LHCN-M2 (cell line): ENCODE data around the gene GSE1. TPM values are rescaled to one million over a fixed set of nuclear protein-coding genes. Genes with fewer than 3 reads are reported as not detected.

Experiments
- DNase-seq: peaks from one replicate; pipeline ENCODE4 v3.0.0-alpha.2; 2012; ENCODE audit warnings: low read depth
- total RNA-seq: library from RNA; depleted of rRNA; stranded (reverse); fragments of >200 nt; gene quantifications from 2 replicates; pipeline ENCODE4 v1.2.3, GENCODE V29; 2014

GSE1 gene
- total RNA-seq, 1 experiment from 2014 or later, result 10.9 TPM

DNA sequence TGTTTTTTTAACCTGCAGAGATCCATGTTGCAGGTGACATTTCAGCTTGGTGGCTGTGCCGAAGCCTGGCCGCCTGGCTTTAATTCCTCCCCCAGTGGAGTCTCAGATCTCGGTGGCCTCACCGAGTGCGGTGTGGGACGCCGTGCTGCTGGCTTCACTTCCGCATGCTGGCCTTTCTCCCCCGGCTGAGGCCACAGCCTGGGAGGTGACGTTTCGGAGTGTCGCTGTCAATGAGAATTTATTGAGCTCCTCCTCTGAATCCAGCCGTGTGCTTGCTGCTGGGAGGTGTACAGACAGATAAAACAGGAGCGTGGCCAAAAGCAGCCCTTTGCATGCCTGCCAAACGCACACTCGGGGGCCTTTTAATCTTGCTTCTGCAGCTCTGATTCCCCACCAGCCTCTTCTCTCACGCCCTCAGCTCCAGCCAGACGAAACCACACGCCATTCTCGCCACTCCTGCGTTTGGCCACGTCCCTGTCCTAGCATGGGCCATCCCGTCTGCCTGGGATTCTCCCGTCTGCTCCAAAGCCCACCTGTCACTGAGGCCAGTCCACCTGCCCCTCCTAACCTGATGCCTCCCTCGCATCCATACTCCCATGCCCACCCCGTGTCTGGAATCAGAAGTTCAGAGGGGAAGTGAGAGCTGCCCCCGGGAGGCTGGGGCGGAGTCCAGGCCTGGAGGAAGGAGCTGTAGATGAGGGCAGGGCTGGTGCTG, 3.6 kb downstream of the GSE1 start:
- DNase-seq, result no peak

DNA sequence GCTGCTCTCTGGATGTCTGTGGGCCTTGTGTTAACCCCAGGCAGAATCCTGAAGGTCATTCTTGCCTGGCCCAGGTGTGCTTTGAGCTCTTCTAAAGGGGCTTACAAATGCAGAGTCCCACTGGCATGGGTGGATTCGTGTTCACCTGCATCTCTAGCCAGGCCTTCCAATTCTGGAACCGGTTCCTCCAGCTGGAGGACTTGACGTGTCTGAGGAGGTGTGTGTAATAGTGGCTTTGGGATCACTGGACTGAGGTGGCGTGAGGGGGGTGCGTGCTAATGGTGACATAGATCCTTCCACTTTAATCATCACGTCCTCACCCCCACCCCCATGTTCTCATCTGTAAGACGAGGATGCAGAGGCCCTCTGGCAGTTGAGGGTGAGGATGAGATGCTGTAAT, 4.8 kb downstream of the GSE1 start:
- no peak for DNase-seq

DNA sequence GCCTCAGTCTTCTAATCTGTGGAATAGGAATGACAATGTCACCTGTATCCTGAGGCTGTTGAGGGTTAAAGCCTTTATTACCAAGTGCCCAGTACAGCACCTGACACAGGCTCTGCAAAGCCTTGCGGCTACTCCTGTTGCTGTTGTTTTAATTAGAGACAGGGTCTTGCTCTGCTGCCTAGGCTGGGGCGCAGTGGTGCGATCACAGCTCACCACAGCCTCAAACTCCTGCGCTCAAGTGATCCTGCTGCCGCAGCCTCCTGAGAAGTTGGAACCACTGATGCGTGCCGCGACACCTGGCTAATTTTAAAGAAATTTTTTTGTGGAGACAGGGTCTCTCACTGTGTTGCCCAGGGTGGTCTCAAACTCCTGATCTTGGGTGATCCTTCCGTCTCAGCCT, 5.4 kb downstream of the GSE1 start:
- no peak for DNase-seq

DNA sequence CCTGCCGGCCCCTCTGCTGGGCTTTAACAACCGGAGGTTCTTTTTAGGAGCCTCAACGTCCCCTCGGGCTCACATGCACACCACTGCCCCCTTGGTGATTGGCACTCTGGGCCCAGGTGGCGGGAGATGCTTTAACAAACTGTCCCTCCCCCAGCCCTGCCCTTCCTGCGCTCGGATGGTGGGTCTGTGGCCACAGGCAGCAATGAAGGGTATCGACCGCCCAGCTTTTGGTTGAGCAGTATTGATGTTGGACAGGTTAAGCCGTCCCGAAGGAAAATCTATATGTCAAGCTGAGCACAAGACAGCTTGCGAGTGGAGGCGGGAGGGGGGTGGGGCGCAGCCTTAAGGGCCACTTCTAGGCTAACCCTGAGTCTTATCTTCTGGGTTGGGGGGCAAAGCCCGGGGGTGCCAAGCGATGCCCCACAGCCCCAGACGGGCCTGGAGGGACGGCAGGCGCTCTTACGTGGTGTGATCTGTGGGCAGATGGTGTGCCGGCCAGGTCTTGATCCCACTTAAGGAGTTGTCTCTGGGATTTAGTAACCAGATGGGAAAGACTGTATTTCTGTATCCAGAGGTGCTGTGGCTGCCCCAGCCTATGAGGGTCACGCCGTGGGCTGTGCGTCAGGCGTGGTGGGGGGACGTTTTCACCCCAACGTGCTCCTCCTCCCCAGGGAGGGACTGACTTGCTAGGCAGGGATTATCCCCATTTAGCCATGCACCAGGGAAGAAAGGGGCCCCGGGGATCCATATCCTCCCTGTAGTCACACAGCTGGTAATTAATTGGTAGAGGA, 6.2 kb downstream of the GSE1 start:
- DNase-seq, result no peak

DNA sequence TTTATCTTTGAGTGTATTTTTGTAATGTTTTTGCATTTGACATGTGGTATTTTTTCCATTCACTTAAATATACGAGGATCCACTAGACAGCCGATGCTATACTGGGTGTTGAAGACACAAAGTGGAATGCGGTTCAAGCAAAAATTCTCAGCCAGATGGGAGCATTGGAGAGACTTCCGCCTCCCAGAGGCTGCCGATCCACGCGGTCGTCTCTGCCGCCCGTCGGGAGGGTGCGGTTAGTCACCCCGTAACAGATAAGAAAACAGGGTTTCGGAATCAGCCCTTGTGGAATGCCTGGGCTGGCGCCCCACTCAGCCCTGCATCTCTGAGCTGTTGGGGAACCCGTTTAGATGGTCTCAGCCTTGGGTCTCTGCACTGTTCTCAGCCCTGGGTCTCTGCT, 7.3 kb downstream of the GSE1 start:
- no peak for DNase-seq

DNA sequence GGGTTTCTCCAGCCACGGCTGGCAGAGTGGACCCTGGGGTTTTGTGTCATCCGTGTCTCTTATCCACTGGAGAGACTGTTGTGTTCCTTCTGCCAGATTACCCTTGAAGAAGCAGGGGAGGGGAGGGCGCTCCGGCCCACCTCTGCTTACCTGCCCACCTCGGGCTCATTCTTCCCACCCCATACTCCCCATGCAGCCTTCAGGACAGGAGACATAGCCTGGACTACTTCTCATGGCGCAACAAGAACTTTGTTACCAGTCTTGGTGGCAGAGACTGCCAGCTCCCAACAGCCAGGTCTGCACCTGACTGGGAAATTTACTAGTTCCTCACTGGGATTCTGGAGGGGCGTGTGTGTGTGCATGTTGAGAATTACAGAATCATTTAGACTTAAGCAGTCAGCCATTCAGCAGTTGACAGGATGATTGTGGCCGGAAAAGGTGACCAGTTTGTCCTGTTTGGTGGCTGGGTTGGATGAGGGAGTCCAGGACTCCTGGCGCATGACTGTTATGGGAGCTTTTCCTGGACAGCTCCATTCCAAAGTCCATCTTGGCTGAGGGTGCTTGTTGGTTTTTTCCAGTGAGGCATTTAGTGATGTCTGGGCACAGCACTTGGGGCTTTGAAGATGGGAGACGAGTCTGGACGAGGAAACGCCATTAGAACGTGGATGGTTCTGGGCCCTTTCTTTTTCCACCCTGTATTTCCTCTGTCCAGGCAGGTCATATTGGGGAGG, 8.7 kb downstream of the GSE1 start:
- DNase-seq, result no peak

DNA sequence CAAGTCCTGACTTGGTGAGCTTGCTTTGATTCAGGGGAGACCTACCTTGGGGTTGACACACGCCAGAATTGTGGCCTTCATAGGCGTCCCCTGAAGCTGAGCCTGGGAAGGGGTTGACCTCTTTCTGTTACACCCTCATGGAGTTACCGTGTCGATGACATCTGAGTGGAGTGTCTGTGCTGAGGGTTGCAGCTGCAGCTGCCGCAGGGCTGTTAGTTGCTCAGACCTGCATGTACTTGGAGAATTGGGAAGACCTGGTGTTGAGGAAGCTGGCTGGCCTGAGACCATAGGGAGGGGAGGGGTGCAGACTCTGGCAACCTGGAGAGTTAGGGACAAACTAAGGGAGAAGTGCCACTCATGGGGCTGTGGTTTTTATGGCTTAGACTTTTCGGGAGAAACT, 9.6 kb downstream of the GSE1 start:
- DNase-seq, result no peak

DNA sequence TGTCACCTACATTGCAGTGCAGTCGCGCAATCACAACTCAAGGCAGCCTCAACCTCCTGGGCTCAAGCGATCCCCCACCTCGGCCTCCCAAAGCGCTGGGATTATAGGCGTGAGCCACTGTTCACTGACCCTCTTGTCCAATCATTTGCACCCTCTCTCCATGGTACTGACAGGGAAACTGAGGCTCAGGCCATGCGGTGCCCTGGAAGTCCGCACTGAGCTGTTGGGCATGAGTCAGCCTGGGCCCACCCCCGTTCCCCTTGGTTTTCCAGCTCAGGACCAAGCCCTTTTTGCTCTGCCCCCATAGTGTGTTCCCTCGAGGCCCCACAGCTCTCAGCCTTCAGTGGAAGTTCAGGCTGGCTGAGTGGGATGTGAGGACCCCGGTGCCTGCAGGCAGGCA, 10.1 kb downstream of the GSE1 start:
- no peak for DNase-seq

DNA sequence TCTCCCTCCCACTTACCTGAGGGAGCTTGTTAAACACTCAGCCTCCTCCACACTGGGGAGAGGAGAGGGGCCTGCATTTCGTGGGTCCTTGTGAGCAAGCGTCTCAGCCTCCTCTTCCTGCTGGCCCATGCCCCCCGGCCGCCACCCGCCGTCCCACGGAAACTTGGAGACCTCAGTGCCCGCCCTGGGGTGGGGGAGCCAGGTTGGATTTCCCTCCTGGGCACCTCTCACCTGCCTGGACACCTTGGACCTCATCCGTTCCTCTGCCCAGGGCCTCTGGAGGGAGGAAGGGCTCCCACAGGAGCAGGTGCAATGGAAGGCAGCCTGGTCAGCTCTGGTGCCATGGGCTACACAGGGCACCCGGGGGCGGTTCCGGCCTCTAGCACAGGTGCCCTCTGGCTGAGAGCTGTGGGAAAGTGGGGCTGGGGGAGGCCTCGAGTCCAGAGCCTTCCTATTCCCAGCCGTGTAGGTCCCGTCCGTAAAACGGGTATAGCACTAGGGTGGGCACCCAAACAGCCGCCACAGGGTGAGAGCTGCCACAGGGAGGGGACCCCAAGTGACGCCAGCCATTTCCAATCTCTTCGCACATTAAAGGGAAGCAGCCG, 11.0 kb downstream of the GSE1 start:
- no peak for DNase-seq

DNA sequence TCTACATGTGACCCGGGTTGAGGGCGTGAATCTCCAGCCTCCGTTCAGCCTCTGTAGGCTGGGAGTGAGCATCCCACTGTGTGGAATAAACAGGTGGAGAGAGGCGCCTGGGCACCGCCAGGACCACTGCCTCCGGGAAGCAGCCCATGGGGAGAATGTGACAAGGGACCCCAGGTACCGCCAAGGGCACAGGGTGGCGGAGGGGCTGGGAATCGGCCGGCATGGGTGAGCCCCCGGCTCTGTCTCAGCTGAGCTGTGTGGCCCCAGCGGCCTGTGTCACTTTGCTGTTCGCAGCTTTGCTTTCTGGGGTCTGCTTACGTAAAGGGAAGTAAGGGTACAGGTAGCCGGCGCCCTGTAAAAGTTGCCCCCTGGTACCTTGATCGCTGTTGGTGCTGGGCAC, 11.5 kb downstream of the GSE1 start:
- no peak for DNase-seq

DNA sequence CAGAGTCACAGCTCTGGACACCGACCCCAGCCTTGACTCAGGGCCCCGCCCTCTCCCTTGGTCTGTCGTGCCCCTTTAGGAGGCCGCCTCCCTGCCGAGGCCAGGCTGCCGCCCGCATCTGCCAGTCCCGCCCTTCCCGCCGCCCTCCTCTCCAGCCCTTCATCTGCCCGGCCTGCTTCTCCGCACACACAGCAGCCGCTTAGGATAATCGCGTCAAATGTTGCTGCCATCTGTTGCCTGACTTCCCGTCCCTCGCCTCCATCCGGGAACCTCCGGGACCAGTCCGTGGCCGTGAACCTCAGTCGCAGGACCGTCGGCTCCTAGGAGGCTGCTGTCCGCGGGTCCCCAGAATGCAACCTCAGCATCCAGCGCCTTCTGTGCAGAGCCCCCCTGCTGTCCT, 11.9 kb downstream of the GSE1 start:
- DNase-seq, result no peak

DNA sequence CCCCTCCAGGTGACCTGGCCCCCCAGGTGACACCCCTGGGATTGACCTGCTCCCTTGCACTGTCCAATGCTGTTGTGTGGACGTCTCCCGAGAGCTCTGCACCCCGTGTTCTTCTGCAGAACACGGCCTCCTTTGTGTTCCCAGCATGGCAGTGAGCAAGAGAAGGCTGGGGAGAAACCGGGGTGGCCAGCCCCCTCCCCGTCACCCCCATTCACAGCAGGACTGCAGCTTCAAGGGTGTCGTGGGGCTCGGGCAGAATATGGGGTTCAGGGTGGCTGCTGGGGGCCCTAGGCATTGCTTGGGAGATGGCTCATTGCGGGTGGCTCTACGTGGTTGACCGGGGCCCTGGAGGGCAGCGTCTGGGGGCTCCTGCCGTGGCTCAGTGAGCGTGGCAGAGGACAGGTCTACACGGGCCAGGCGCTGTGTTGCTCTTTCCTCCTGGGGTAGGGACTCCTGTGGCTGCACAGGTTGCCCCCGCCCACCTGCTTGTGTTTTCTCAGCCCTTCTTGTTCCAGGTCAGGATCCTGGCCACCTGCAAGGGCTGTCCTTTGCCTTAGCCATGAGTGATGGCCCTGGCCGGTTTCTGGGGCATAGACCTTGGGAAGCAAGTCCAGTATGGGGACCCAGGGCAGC, 12.5 kb downstream of the GSE1 start:
- no peak for DNase-seq

DNA sequence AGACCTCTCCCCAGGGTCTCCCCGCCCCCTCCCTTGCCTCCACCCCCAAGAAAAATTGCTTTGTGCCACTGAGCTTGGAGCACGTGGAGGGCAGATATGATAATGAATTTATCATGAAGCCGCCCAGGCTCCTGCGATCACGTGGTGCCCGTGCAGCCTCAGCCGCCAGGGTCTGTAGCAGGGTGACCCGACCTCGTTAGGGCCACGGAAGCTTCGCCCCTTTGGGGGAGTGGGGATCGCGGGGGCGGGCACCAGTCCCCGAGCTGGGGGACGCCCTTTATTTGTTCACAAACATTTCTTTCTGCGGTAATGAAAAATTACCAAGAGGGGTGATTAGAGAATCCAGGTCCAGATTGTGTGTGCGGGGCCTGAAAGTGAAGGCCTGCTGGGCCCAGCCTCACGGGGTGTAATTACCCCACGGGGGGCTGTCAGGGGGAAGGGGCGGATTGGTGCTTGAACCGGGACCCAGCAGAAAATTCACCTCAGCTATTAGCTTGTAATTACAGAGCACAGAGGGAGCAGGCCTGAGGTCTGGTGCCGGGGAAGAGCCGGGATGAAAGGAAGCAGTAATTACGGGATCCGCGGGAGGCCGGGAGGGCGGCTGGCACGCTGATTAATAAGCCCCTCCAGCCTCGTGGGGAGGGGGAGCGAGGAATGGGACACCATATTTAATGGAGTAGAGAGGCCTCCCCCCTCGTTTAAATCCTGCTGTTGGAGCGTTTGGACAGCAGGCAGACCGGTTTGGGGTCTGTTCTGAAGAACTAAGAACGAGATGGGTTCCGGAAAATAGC, 13.3 kb downstream of the GSE1 start:
- DNase-seq, result no peak

DNA sequence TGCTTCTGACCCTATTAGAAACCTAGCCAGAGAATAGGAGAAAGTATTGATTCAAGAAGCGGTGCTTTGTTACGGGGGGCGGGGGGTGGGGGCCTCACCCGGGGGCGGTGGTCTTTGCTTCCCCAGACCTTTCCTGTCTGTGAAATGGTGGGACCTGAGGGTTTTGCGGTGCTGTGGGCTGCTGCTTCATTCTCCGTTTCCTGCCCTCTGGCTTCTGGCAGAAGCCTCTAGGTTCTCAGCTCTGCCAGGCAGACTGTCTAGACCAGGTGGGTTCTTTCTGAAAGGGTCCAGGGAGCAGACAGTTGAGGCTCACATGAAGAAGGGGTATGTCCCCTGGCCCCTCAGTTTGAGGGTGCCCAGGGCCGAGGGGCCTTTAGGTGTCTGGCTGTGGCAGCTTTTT, 14.0 kb downstream of the GSE1 start:
- no peak for DNase-seq

DNA sequence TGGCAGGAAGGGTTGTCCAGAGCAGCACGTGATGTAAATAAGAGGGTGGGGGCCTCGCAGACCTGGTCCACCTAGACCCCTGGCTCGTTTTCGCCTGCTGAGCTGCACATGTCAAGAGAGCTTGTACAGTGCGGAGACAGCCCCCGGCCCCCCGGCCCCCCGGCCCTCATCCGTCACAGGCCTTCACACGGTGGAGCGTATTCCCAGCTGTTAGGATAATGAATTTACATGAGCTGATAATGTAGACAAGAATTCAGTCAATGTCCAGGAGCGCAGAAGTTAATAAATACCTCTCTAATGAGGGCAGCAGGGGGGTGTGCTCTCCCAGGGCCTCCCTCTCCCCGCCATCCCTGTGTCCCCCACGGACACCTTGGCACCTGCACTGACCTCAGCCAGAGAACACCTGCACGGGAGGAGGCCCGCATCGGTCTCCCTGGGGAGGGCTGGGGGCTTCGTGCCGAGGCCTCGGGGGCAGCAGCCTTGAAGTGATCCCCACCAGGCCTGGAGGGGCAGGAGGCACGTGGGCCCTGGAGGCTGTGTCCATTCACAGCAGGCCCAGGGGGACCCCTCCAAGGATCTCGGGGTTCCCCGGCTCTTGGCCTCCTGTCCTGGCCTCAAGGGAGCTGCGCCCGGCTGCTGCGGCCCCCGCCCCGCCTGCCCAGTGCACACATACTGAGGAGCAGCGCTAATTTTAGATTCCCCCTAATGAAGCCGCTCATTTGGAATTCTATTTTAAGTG, 14.6 kb downstream of the GSE1 start:
- DNase-seq, result no peak

DNA sequence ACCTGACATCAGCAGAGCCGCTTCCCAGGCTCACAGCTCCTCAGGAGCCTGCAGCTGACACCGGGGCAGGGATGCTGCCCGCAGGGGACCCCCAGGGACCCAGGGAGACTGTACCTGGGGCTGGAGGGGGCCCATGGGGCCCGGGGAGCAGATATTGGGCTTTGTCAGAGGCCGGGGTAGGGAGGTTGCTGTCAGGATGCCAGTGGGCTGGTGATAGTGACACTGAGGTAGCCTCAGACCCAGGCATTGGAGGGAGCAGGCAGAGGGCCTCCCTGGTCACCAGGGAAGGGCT, 15.1 kb downstream of the GSE1 start:
- no peak for DNase-seq

DNA sequence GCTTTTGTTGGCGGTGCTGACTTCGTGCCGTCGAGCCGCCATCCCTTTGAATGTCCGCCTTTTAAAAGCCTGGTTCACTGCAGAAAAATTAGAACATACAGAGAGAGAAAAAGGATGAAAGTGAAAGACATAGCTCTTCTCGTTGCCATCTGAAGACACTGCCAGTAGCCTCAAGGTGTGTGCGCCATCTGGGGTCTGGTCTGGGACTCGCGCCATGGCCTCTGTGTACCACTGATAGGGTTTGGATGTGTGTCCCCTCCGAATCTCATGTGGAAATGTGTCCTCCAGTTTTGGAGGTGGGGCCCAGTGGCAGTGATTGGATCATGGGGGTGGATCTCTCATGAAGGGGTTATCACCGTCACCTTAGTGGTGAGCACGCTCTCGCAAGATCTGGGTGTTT, 15.5 kb downstream of the GSE1 start:
- no peak for DNase-seq

DNA sequence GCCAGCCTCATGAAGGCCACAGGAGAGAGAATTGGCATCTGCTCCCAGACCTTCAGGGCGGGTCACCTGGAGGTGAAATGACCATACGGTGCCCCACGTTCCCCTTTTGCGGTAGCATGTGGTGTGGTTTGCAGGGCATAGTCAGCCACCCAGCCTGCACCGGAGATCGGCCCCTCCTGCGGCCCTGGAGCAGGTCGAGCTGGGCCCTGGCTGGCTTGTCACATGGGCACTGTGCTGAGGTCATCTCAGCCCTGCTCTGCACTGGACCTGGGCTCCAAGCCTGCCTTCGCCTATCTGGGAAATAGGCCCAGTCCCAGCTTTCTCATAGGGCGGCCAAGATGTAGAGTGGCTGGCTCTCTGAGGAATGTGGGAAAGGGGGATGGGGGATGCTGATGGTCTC, 16.2 kb downstream of the GSE1 start:
- no peak for DNase-seq

DNA sequence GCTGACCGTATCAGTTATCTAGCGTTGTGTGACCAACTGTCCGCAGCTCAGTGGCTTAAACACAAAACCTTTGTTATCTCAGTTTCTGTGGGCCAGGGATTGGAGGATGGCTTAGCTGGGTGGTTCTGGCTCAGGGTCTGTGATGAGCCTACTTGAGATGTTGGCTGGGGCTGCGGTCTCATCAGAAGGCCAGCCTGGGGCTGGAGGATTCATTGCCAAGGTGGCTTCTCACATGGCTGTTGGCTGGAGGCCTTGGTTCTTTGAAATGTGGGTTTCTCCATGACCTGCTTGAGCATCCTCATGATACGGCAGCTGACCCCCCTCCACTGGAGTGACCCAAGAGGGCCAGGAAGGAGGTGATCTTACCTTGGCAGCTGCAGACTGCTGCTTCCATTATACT, 16.7 kb downstream of the GSE1 start:
- no peak for DNase-seq

DNA sequence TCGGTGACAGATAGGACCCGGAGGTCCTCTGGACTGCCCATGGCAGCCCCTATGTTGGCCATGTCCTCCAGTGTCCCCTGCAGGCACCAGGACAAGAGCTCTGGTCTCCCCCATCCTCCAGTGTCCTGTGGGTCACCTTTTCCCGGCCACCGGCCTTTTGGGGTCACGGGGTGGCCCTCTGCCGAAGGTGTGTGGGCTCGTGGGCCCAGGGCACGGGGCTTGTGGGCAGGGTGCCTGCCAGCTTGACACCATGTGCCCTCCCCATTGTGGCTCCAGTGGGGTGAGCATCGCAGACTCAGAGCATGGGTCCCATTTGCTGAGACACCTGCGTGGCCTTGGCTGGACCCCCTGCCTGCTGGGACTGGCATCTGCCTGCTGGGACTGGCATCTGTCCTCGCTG, 18.1 kb downstream of the GSE1 start:
- no peak for DNase-seq
